ENCODE data around the gene NEK6.
"Not testable (repeated sequence)": the region's sequence is repeated elsewhere in the genome, so short reads cannot be mapped to it uniquely, and the experiment has no call there.

The NEK6 gene

GRCh38 chr9:124231095-124231737 is 26.5 kb upstream of the NEK6 start:
- no peak for DNase-seq

GRCh38 chr9:124238546-124239140 is 19.1 kb upstream of the NEK6 start:
- DNase-seq = no peak

- DNase-seq = no peak
These were observed 18.3 kb upstream of the NEK6 start for GRCh38 chr9:124239249-124240073.

- DNase-seq = no peak
These were observed 15.2 kb upstream of the NEK6 start for GRCh38 chr9:124242331-124243194.

- DNase-seq = not testable (repeated sequence)
These were observed 10.4 kb upstream of the NEK6 start for GRCh38 chr9:124247393-124247792.

DNA sequence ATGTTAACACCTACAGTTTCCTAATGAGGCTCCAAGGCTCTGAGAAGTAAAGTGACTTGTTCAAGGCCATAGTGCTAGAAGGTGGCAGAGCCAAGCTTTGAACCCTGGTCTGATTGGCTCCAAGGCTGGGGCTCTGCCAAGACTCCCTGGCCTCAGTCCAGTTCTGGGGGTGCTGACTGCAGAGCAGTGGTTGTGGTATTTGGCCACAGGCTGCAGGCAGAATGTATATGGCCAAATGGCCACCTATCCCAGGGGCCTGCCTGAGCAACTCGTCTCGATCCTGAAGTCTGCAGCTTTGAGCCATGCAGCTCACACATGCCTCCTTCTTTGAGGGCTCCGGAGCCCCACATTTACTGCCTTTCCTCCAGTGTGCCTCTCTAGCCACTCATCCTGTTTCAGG is 9.7 kb upstream of the NEK6 start:
- no peak for DNase-seq

DNA sequence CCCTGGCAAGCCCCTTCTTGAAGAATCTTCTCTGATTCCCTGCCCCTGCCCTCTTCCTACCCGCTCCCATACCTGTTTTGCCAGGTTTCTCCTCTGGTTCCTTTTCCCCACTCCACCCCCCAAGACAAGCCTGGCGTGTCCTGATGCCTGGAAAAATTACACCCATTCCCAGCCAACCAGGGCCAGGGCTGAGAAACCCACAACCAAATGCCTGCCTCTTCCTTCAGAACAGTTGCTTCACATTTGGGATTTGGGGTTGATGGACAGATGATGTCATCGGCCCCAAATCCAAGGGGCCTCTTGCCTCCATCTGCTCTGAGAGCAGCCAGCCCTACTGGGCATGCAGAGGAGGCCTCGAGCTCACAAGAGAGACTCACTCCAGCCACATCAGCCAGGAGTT is 8.8 kb upstream of the NEK6 start:
- DNase-seq = no peak

DNA sequence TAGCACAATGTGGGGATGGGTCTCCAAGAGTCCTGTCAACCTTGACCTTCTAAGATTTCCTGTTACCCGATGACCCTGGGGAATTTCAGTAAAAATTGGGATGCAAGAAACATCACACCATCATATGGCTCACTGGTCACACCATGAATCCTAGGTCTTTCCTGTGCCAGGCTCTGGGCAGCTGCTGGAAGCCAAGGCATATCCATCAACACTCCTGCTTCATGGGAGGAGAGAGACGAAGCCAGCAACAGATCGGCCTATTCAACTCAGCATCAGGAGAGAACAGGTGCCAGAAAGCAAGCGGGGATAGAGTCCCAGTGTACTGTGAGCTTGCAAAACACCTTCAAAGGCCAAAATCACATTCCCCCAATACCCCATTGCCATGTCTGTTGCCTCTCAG is 6.5 kb upstream of the NEK6 start:
- DNase-seq = no peak

DNA sequence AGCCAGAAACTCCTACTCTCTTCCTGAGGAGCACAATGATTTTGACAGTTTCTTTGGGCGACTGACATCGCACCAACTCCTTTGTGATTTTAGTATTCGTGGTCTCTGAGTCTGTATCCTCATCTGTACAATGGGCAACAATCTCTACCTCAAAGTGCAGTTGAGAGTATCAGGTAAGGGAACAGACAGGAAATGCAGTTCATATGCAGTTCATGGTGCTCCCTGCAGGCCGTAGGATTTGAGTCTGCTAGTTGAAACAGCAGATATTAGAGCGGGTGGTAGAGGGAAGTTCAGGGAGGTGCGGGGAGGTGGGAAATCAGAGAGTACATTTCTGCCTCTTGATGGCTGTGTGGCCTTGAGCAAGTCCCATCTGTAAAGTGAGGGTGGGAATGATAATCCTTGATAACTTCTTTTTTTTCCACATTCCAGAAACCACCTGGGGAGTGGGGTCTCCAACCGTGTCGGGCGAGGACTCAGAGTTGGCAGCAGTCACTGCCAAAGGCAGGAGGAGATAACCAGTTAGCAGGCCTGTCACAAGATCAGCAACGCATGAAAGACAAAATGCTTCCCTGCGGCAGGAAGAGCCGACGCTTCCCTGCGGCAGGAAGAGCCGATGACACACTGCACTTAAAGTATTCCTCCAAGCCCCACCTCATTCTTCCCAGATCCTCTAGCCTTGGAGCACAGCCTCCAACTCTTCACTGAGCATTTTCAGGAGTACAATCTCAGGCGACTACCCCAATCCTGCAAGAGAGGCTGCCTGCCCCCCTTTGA is 6.0 kb upstream of the NEK6 start:
- DNase-seq = no peak

DNA sequence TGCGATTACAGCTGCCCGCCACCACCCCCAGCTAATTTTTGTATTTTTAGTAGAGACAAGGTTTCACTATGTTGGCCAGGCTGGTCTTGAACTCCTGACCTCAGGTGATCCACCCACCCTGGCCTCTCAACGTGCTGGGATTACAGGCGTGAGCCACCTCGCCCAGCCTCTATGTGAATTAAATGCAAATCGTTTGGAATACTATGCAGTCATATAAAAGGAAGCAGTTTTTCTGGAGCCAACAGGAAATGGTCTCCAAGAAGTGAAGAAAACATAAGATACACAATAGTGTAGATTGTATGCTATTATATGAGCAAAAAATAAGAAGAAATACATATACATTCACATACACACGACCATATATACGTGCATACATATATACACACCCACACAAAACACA is 4.9 kb upstream of the NEK6 start:
- DNase-seq = not testable (repeated sequence)

GRCh38 chr9:124254261-124254682 is 3.5 kb upstream of the NEK6 start:
- no peak for DNase-seq

GRCh38 chr9:124255222-124255621 is 2.5 kb upstream of the NEK6 start:
- no peak for DNase-seq

GRCh38 chr9:124256517-124257069 is 1.2 kb upstream of the NEK6 start:
- DNase-seq = no peak

DNA sequence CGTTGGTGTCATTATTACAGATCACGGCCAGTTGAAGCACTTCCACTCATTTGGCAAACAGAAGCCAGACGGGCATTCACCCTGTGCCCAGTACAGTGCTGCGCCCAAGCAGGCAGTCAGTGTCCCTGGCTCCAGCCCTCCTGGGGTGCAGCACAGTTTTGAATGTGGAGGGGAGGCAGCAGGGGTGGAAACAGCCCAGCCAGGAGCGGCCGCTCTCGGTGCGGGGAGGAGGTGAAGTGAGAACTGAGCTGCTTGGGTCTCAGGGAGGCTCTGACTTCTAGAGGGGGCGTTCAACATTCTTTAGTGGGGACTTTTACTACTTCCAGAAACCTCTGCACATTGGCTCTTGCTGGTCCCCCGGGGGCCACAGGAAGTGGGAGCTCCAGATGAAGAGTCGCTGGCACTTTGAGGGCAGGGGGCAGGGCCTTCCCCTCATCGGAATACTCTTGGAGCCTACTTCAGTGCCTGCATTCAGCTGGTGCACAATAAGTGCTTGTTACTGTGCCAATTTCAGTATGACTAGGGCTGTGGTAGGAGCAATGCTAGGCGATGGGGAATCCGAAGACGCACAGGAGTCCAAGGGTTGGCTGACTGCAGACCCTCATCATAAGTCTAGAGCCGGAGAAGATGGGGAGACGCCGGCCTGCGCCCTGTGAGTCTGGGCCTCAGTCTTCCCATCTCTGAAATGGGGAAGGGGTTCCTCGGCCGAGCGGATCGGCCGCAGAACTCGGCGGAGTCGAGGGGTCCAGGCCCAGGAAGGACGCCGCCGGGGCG is 492 bp upstream of the NEK6 start:
- DNase-seq = no peak

- no peak for DNase-seq
These were observed 933 bp downstream of the NEK6 start for GRCh38 chr9:124258607-124259157.

DNA sequence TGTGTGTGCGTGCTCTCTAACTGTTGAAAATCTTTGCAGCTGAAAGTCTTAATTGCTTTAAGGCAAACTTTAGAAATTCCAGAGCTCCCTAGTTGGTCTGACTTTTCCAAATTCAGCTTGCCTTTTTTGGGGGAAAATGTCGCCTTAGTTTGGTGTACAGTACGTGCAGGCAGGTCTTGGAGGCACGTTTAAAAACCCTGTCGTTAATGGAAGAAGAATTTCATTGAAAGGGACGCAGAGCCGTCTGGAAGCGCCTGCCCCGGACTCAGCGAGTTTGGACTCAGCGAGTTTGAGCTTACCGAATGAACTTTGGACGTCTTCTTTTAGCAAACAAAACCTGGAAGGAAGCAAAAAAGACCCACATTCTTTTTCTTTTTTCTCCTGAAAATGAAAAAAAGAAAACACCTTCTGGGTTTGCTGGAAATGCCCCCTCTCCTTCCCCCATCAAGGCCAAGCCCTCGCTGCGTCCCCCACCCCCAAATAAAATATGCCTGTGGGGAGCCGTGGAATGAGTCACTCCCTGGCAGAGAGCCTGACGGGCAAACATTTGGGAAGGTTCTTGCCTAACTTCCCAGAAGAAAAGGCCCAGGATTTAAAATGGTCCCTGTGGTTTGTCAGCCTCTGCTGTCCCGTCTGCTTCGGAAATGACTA is 1.5 kb downstream of the NEK6 start:
- no peak for DNase-seq

DNA sequence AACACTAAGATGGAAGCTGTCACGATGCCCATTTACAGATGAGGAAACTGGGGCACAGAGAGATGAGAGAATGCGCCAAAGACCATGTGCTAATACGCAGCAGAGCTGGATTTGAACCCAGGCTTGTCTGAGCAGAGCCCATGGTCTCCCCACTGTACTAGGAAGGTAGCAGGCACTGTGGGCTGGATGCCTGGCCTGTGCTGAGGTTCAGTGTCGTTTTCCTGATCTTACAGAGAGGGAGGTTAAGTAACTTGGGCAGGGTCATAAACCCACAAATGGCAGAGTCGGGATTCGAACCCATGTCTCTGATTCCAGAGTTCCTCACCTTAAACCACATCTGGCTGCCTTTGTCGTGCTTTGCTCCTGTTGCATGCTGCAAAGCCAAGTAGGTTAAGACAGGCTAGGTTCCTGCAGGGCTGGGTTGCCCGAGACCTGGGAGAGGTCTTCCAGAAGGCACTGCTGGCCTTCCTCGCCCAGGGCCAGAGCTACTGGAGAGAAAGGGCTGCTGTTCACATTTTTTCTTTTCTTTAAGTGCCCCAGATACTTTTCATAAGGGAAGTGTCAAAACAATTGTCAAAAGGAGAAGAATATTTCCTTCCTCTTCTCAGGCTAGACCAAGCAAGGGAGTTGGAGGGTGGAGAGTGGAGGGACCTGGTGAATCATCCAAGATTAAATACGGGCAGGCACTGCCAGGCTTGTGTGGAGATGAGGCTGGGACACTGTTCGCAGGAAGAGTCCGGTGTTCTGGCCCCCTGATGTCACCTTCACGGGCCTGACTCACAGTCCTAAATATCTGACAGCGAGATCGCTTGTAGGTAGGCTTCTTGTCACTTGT is 3.2 kb downstream of the NEK6 start:
- no peak for DNase-seq

DNA sequence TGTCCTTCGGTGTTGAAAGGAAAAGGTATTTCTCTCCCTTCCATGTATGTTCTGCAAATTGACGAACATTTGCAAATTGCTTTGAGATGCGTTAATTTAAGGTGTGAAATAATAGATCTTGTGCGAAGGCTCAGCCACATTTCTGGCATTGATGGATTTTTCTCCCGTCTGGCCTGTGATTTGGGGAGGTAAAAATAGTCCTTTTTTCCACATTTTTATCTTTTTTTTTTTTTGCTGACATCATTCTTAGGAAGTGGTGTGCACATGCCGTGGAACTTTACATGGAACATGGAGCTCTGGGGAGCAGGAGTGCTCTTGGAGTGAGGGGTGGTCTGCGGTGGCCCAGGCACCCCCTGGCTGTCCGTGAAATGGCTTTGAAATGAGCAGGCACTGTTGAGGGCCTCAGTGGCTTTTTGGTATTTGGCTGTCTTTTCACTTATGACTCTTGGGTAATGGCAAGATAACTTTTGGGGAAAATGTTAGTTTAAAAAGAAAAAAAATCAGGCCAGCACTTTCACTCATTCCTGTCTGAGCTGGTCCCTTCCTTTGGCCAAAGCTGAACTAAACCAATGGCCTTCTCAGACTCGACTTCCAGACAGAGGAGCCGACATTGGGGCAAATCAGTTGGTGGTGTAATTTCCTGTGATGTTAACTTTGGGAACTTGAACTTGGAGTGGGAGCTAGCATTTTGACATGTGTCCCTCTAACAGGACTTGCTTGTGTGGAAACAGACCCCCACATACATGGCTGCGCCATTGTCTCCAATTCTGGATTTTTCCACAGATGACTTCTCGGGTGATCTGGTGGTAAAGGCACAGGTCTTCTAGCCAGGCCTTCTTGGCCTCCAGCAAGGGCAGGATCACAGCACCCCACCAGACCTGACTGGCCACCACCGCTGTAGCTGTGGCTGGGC is 4.2 kb downstream of the NEK6 start:
- DNase-seq = no peak
